Endothelial cell of umbilical vein (primary cell): Measurements from ENCODE around the gene HDAC11. TPM values are rescaled to one million over a fixed set of nuclear protein-coding genes. Genes with fewer than 3 reads are reported as not detected.

Experiments used
- BruUV-seq: library from RNA; stranded (reverse); fragments of 400-500 nt; replicated peaks from 2 replicates; lab custom pipeline; 2021; lab: Mats Ljungman, UMichigan
- CTCF ChIA-PET: fragments of 300-600, 350-600 bp; sonication (Branson Sonifier 250); formaldehyde crosslinking; loops from one replicate; lab custom pipeline; 2021; ENCODE audit warnings: antibody characterized with exemption, inconsistent platforms; lab: Charles Lee
- POLR2A ChIA-PET: fragments of 300-600, 350-600 bp; sonication (Branson Sonifier 250); formaldehyde crosslinking; loops from one replicate; lab custom pipeline; 2021; ENCODE audit warnings: antibody characterized with exemption, inconsistent platforms; lab: Charles Lee
- DNase-seq: peaks from one replicate; pipeline ENCODE4 v3.0.0-alpha.2; 2011; ENCODE audit warnings: low read depth, low spot score
- FAIRE-seq: peaks from 2 replicates; lab custom pipeline; 2011; peaks lifted over from hg19 to GRCh38; lab: Jason Lieb, UNC
- H2AFZ ChIP-seq: 2 replicates; pipeline ENCODE4 v1.6.0; 2012; ENCODE audit warnings: low read depth, low read length, control low read depth, inconsistent platforms
- H3K27ac ChIP-seq: 2 replicates; pipeline ENCODE4 v1.5.1; 2011; ENCODE audit warnings: low read depth, mild to moderate bottlenecking, control low read depth, low read length, moderate library complexity; ENCODE audit not compliant: insufficient read depth
- H3K27me3 ChIP-seq, 2 experiments: 2 replicates each; pipeline versions ENCODE4 v1.6.0 to v1.6.1; 2011; ENCODE audit warnings: low read length in 2 of 2, mixed read lengths in 1 of 2; ENCODE audit not compliant: control insufficient read depth in 2 of 2, insufficient read depth in 2 of 2
- H3K36me3 ChIP-seq, 2 experiments: 2 replicates in 1 of 2; 3 replicates in 1 of 2; pipeline ENCODE4 v1.5.1; 2011; ENCODE audit warnings: low read length in 2 of 2, mild to moderate bottlenecking in 1 of 2, moderate library complexity in 1 of 2; ENCODE audit not compliant: control insufficient read depth in 2 of 2, insufficient read depth in 2 of 2; ENCODE audit errors: extremely low read depth in 1 of 2
- H3K4me1 ChIP-seq: 3 replicates; pipeline ENCODE4 v1.5.1; 2011; ENCODE audit warnings: mild to moderate bottlenecking, low read length; ENCODE audit not compliant: control insufficient read depth, insufficient read depth; ENCODE audit errors: extremely low read depth
- H3K4me2 ChIP-seq: 2 replicates; pipeline ENCODE4 v1.6.1; 2011; ENCODE audit warnings: low read length, control low read depth, mixed read lengths; ENCODE audit not compliant: insufficient read depth
- H3K4me3 ChIP-seq, 3 experiments: fragments of 200-600 bp in 1 of 3; sonication (generic), shearing (Covaris generic) in 1 of 3; replicated peaks in 1 of 3; 2 replicates each; pipeline ENCODE4 v1.5.1; 2011 to 2016; ENCODE audit warnings: control low read depth in 3 of 3, low read length in 3 of 3, mild to moderate bottlenecking in 2 of 3, inconsistent platforms in 1 of 3, low read depth in 1 of 3, moderate library complexity in 1 of 3; ENCODE audit not compliant: insufficient read depth in 1 of 3
- H3K79me2 ChIP-seq: 2 replicates; pipeline ENCODE4 v1.6.0; 2012; ENCODE audit warnings: low read length, inconsistent platforms; ENCODE audit not compliant: control insufficient read depth, insufficient read depth
- H3K9ac ChIP-seq: replicated peaks from 2 replicates; pipeline ENCODE3; 2011; ENCODE audit warnings: low read length, control low read depth; ENCODE audit not compliant: insufficient read depth; ENCODE audit errors: extremely low read depth
- H3K9me1 ChIP-seq: replicated peaks from 3 replicates; pipeline ENCODE4 v1.6.0; 2011; ENCODE audit warnings: mild to moderate bottlenecking, low read length; ENCODE audit not compliant: control insufficient read depth, insufficient read depth; ENCODE audit errors: extremely low read depth
- H3K9me3 ChIP-seq: replicated peaks from 2 replicates; pipeline ENCODE4 v1.5.1; 2012; ENCODE audit warnings: low read length, inconsistent platforms; ENCODE audit not compliant: control insufficient read depth, insufficient read depth
- H4K20me1 ChIP-seq: replicated peaks from 2 replicates; pipeline ENCODE3; 2011; ENCODE audit warnings: mild to moderate bottlenecking, low read length; ENCODE audit not compliant: control insufficient read depth, insufficient read depth; ENCODE audit errors: extremely low read depth
- EZH2 ChIP-seq: IDR thresholded peaks from 2 replicates; pipeline ENCODE4 v1.6.1; 2012; ENCODE audit warnings: borderline replicate concordance, low read depth, mild to moderate bottlenecking, moderate library complexity, low read length, inconsistent platforms; ENCODE audit not compliant: severe bottlenecking
- FOS ChIP-seq: IDR thresholded peaks from 2 replicates; pipeline ENCODE4 v1.6.1; 2011; ENCODE audit warnings: mild to moderate bottlenecking, low read length, moderate library complexity, borderline replicate concordance; ENCODE audit not compliant: insufficient read depth
- GATA2 ChIP-seq: IDR thresholded peaks from 2 replicates; pipeline ENCODE4 v1.7.0; 2011; ENCODE audit warnings: low read depth, mild to moderate bottlenecking, moderate library complexity, mixed read lengths, low read length; ENCODE audit not compliant: insufficient read length, insufficient read depth
- JUN ChIP-seq: IDR thresholded peaks from 2 replicates; pipeline ENCODE4 v1.6.1; 2011; ENCODE audit warnings: borderline replicate concordance, low read depth; ENCODE audit not compliant: insufficient read length, insufficient read depth
- MYC ChIP-seq: IDR thresholded peaks from one replicate; pipeline ENCODE4 v1.6.1; 2011; ENCODE audit warnings: mild to moderate bottlenecking, low read depth, low read length
- POLR2A ChIP-seq: IDR thresholded peaks from 2 replicates; pipeline ENCODE4 v1.6.1; 2012; ENCODE audit warnings: low read depth, mild to moderate bottlenecking, control low read depth, low read length
- POLR2AphosphoS5 ChIP-seq: IDR thresholded peaks from 2 replicates; pipeline ENCODE4 v1.6.1; 2012; ENCODE audit warnings: low read depth, mild to moderate bottlenecking, control low read depth, low read length, moderate library complexity; ENCODE audit not compliant: insufficient read depth
- dilution Hi-C: fragments of 300-500 bp; cut with MboI; formaldehyde crosslinking; loops from one replicate; pipeline ENCODE4 v1.15.0; 2019; ENCODE audit warnings: low sequenced_read_pairs; ENCODE audit not compliant: extremely low pct_ligation_motif_present
- intact Hi-C: fragments of 100-400 bp; cut with micrococcal nuclease; formaldehyde crosslinking; loops from one replicate; pipeline ENCODE4 v1.10.0; 2022
- polyA plus RNA-seq, 4 experiments: library from polyadenylated mRNA; depleted of rRNA in 3 of 4; stranded (reverse) in 3 of 4; unstranded in 1 of 4; fragments of >200 nt; gene quantifications; 2 replicates each; pipeline versions ENCODE4 v1.2.1 to v1.2.3, GENCODE V29; 2011 to 2012; ENCODE audit warnings: missing spikeins in 1 of 4
- total RNA-seq: library from RNA; stranded (reverse); gene quantifications from 2 replicates; pipeline ENCODE4 v1.2.3, GENCODE V29; 2021
- TF ChIP-seq, protein P1 (sequence below), 2 donors: IDR thresholded peaks; 1 replicate in 1 of 2; 2 replicates in 1 of 2; pipeline ENCODE4 v1.5.1; 2011; ENCODE audit warnings: low read length in 2 of 2, mild to moderate bottlenecking in 2 of 2, moderate library complexity in 2 of 2, control low read depth in 1 of 2, inconsistent platforms in 1 of 2, low read depth in 1 of 2; ENCODE audit not compliant: insufficient read depth in 1 of 2; ENCODE audit errors: extremely low read depth in 1 of 2
- TF ChIP-seq, protein P2 (sequence below): IDR thresholded peaks from 2 replicates; pipeline ENCODE4 v1.6.1; 2011; ENCODE audit not compliant: insufficient read depth, insufficient read length

HDAC11 gene
- total and polyA plus RNA-seq, 2 donors (not counting 3 experiments of a cell fraction or from before 2014, with no cell fraction given) = 6.8 to 8.8 TPM

DNA sequence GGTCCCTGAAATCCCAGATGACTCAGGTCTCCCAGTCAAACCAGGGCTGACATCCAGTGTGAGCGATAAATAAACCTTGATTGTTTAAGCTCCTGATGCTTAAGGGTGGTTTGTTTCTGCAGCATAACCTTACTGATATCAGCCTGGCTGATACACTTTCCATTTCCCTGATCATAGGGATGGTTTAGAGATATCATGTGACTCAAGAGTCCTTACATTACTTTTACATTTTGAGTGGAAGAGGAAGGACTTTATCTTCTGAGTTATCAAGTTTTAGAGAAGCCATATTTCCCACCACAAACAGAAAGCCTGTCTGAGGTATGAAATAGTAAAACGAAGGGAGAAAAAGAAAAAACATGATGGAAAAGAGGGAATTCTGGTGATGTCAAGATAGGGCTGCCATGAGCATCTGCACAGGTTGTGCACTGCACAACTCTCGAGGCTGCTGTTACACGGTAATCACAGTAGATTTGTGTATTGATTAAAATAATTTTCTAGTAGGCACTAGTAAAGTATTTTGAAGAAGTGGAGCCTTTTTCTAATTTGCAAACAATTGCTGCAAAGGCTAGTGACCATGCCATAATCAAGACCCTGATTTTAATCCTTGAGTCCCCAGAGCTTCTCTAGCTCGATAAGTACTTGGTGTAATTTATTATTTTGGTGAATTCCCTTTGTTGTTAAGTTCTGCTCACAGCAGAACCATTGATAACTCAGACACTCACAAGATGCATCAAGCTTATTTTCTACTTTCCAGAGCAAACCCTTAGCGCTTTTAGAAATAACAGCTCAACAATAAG is 34.7 kb downstream of the HDAC11 start:
- no peak overlapping the region for H2AFZ ChIP-seq
- H3K9me3 ChIP-seq = no peaks in the 10 kb centered on the region
- dilution Hi-C loops = no loop called here
- no peak overlapping the region for H3K27ac ChIP-seq
- H3K4me2 ChIP-seq = no peak overlapping the region
- no peak overlapping the region for H3K4me3 ChIP-seq
- H3K9ac ChIP-seq = no peak overlapping the region
- DNase-seq = no peak
- no peaks in the 10 kb centered on the region for H3K36me3 ChIP-seq
- TF ChIP-seq JUN = no peak
- no peak for TF ChIP-seq POLR2AphosphoS5
- no peak for TF ChIP-seq GATA2
- no peak for TF ChIP-seq EZH2
- TF ChIP-seq, protein P1, sequence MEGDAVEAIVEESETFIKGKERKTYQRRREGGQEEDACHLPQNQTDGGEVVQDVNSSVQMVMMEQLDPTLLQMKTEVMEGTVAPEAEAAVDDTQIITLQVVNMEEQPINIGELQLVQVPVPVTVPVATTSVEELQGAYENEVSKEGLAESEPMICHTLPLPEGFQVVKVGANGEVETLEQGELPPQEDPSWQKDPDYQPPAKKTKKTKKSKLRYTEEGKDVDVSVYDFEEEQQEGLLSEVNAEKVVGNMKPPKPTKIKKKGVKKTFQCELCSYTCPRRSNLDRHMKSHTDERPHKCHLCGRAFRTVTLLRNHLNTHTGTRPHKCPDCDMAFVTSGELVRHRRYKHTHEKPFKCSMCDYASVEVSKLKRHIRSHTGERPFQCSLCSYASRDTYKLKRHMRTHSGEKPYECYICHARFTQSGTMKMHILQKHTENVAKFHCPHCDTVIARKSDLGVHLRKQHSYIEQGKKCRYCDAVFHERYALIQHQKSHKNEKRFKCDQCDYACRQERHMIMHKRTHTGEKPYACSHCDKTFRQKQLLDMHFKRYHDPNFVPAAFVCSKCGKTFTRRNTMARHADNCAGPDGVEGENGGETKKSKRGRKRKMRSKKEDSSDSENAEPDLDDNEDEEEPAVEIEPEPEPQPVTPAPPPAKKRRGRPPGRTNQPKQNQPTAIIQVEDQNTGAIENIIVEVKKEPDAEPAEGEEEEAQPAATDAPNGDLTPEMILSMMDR (IDR thresholded peaks at IDR 0.05; ENCODE audit: extremely low read depth in 1 of 2, insufficient read depth in 1 of 2, low read depth in 1 of 2, low read length in 2 of 2) = no peak
- TF ChIP-seq FOS = no peak
- TF ChIP-seq, protein P2, sequence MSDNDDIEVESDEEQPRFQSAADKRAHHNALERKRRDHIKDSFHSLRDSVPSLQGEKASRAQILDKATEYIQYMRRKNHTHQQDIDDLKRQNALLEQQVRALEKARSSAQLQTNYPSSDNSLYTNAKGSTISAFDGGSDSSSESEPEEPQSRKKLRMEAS = no peak
- no peak for TF ChIP-seq MYC
- no peak for TF ChIP-seq POLR2A
- no peaks in the 10 kb centered on the region for H3K27me3 ChIP-seq
- BruUV-seq = no TSS peak
- H3K4me1 ChIP-seq = no peaks in the 10 kb centered on the region
- ChIA-PET CTCF (interaction anchor here (1.0 to 2.2 kb wide), 5 partner anchors 14 to 135 kb away, joined by 3 to 11 read pairs (median 4); partner anchors contain the start of gene HDAC11), POLR2A (no interaction called here)
- H3K9me1 ChIP-seq = no peaks in the 10 kb centered on the region
- H3K79me2 ChIP-seq = no peaks in the 10 kb centered on the region
- no peak for FAIRE-seq
- intact Hi-C loops = no loop called here
- H4K20me1 ChIP-seq = no peaks in the 10 kb centered on the region
